GM19324 (cell line): ENCODE data around the gene CDK5R2.

Source experiments
- ATAC-seq: cut with Tn5 transposase; IDR thresholded peaks from one replicate; pipeline ENCODE4 v1.9.1; 2021; ENCODE audit warnings: mild to moderate bottlenecking, moderate library complexity; ENCODE audit not compliant: unreplicated experiment, low FRiP score

Gene CDK5R2

GRCh38 chr2:218961651-218962570 is 2.4 kb downstream of the CDK5R2 start:
- no peak for ATAC-seq

- ATAC-seq = no peak
Observed at GRCh38 chr2:218962859-218963492, 3.5 kb downstream of the CDK5R2 start.

- ATAC-seq = no peak
Observed at GRCh38 chr2:218963601-218964000, 4.1 kb downstream of the CDK5R2 start.

GRCh38 chr2:218964041-218964771 is 4.7 kb downstream of the CDK5R2 start:
- no peak for ATAC-seq

DNA sequence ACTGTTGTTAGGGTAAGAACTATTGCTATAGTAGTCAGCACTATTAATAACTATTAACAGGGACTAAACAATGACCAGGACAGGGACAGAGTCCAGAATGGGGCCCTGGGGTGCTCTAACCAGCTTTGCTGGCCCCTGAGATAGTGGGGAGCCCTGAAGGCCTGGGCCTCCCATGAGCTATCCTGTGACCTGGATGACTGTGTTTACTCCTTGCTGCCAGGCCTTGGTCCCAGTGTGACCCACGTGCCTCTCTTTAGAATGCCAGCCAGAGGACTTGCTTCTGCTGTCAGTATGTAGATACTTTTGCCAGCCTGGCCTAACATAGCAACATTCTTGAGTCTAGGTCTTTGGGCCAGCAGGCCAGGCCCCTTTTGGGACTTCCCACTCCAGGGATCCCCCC is 11.4 kb downstream of the CDK5R2 start:
- no peak for ATAC-seq

DNA sequence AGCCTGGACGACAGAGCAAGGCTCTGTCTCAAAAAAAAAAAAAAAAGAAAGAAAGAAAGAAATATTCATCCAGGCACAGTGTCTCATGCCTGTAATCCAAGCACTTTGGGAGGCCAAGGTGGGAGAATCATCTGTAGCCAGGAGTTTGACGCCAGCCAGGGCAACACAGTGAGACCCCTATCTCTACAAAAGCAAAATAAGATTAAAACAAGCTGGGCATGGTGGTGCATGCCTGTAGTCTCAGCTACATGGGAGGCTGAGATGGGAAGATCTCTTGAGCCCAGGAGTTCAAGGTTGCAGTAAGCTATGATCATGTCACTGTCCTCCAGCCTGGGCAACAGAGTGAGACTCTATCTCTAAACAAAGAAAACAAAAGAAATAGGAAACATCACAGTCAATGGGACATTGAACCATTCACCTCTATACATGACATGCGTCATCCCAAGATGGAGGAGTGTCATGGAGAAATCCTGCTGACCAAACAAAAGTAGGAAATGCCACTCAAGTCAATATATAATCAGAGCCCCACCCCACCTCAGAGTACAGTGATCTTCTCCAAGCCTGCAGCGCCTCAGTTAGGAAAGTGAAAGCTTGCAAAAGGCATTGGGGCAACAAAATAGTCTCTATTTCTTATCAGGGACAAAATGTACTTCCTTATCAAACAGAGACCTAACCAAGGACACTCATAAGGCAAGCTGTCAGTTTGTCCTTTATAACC is 15.8 kb downstream of the CDK5R2 start:
- ATAC-seq = no peak

DNA sequence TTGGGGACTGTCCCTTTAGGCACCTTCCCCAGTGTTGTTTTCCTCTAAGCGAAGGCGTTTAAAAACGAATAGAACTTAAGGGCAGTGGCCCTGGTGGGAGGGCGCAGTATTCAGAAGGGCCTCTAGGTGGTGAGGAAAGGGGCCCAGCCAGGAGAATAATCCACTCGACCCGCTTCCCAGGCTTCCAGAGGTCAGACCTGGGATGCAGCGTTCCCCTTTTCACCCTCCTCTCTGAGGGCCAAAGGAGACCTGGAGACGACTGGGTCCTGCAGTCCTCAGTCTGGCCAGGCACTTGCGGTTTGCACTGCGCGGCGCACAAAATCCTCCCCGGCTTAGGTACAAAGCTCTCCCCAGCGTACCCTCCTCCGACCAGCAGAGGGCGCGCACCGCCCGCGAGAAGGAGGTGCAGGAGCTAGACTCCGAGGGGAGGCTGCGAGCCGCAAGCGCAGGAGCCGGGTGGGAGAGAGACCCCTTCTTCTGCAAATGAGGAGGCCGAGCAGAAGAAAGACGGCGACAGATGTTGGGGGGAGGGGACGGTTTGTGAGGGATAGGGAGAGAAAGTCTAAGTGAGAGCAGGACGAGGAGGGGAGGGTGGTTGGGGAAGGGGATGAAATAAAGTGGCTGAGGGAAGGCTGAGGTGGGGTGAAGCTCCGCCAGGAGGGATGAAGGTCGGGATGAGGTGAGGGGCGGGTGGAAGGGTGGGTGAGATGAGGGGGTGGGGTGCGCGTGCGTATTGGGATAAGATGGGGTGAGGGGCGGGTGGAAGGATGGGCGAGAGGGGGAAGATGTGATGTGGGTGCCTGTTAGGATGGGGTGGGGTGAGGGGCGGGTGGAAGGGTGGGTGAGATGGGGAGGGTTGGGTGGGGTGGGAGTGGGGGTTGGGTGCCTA is 20.6 kb downstream of the CDK5R2 start:
- ATAC-seq = peak; percentile 78

DNA sequence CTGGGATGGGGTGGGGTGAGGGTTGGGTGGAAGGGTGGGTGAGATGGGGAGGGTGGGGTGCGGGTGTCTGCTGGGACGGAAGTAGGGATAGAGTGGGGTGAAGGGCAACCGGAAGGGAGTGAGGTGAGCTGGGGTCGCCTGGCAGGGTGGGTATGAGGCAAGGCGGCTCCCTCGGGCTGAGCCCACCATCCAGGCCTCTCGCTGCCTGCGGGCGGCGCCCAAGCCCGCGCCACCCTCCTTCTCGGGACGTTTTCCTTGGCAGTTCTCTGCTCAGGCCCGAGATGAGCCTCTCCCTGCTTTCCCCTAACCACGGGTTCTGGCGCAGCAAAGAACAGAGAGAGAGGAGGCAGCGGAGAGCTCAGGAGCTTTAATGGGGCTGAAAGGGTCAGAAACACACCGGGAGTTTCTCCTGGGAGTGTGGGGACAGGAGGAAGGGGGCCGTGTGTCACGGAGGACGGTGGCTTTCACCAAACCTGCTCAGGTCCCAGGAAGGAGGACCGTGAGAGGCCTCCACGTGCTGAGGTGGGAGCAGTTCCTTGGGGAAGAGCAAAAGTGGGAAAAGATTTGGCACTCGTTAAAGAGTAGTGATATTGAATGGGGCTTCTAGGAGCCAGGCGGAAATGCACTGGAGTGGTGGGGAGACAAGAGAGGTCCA is 21.4 kb downstream of the CDK5R2 start:
- no peak for ATAC-seq

DNA sequence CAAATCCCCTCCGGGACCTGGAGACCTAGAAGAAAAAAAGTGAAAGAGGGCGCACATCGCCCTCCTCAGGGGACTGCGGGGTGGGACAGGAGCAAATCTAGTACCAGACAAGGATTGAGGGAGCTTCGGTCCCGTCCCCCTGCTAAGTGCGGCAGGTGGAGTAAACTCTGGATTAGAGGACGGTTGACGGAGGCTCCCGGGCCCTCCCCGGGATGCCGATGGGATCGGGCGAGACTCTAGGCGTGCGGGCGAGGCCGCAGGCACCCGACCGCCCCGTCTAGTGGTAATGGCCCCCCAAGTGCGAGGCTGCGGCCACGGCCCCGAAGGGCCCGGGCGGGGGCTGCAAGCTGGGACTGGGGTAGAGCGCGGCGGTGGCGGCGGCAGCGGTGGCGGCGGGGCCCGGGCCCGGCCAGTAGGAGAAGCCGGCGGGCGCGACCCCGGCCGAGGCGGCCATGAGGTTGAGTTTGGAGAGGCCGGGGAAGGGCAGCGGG is 22.0 kb downstream of the CDK5R2 start:
- no peak for ATAC-seq

- ATAC-seq = no peak
Observed at GRCh38 chr2:218981881-218982585, 22.6 kb downstream of the CDK5R2 start.

- no peak for ATAC-seq
Observed at GRCh38 chr2:218982586-218983262, 23.3 kb downstream of the CDK5R2 start.

DNA sequence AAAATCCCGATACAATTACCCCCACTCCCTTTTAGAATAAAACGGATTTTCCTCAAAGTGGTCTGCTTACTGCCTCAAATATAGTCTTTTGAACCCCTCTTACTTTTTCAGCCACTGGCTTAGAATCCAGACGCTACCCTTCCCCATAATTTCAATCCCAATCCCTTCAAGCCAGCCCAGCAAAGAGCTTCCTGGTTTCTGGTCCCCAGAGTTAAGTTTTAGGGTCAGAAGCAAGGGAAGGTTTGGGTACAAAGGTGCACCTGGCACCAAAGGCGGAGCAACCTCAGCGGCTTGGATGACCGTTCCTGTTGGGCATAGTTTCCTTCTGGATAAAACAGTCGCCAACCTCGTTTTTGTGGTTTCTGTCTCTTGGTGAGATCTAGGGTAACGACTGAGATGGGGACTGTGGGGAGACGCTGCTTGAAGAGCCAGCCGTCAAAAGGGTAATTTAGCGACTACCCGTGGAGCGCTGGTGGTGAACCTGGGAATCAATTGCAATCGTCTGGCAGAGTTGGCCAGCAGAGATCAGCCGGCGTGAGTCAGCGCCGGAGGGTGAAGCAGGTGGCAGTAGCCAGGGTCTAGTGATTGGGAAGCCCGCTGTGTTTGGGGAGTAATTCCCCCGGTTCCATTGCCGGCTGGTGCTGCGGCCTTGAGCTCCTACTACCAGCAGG is 23.9 kb downstream of the CDK5R2 start:
- no peak for ATAC-seq

DNA sequence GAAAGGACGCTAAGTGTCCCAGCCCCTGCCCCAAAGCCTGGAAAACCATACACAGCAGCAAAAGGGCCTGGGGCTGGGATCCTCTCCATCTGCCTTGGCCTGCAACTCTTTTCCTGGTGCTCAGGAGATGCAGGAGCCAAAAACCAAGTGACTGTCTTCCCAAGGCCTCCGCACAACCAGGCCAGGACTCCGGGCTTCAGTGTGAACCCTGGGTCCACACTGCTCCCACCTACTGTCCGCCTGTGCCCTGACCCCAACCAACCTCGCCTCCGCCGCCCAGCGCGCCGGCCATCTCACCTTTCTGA is 24.4 kb downstream of the CDK5R2 start:
- no peak for ATAC-seq

DNA sequence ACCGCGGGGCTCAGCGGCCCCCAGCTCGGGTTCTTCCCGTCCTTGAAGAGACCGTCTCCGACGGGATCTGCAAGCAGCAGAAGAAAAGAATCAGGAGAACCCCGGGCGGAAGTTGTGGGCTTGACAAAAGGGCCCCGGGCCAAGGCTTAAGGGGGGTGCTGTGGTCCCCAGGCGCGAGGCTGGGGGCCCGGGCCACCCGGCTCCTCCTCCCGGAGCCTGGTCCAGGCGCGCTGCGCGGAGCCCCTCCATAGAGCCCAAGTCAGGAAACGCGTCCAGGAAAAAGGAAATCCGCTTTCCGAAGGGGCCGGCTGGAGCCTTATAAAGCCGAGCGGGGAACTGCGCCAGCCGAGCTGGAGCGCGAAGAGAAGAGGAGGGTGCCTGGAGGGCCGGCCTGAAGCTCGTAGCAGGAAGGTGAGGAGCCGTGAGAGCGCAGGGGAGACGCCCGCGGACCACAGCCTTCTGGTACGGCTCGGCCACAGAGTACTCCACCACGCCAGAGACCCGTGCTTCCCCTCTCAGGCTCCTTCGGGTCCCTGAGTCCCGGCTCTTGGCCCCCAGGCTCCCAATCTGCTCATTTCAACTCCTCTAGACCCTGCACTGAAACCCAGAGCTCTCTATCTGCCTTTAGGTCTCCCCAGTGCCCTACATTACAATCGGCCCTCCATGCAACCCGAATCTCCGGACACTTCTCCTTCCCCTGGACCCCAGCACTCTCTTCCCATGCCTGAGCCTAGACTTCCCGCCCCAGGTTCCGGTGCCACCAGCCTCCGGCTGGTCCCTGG is 25.0 kb downstream of the CDK5R2 start:
- no peak for ATAC-seq

GRCh38 chr2:218985021-218985324 is 25.5 kb downstream of the CDK5R2 start, which contains the start of gene FEV:
Gene FEV, minus strand, starts transcription at chr2:218985184. Its CDS starts 109 bp downstream, at chr2:218985075.
- ATAC-seq = no peak

- ATAC-seq = no peak
Observed at GRCh38 chr2:218985325-218986091, 26.0 kb downstream of the CDK5R2 start.
